H9 (cell line): ENCODE results near the gene PACS1. TPM values are rescaled to one million over a fixed set of nuclear protein-coding genes. Genes with fewer than 3 reads are reported as not detected.

Experiments
- DNase-seq: peaks from one replicate; pipeline ENCODE4 v3.0.0-alpha.2; 2017
- H2AFZ ChIP-seq: one replicate; pipeline ENCODE4 v1.6.1; 2013; ENCODE audit warnings: mild to moderate bottlenecking, low read length, control low read depth, moderate library complexity
- H2AK5ac ChIP-seq: 2 replicates; pipeline ENCODE4 v1.6.1; 2013; ENCODE audit warnings: low read length, control low read depth, mixed read lengths; ENCODE audit not compliant: insufficient read length
- H2BK120ac ChIP-seq: one replicate; pipeline ENCODE4 v1.6.1; 2013; ENCODE audit warnings: low read depth, mild to moderate bottlenecking, low read length, control low read depth, inconsistent platforms; ENCODE audit not compliant: poor library complexity, severe bottlenecking
- H2BK12ac ChIP-seq: 2 replicates; pipeline ENCODE4 v1.6.1; 2013; ENCODE audit warnings: low read length, control low read depth, mixed read lengths, low read depth; ENCODE audit not compliant: insufficient read length
- H2BK15ac ChIP-seq: 2 replicates; pipeline ENCODE4 v1.6.1; 2013; ENCODE audit warnings: low read depth, low read length, control low read depth
- H2BK20ac ChIP-seq: one replicate; pipeline ENCODE4 v1.6.1; 2013; ENCODE audit warnings: low read depth, mild to moderate bottlenecking, low read length, control low read depth, inconsistent platforms; ENCODE audit not compliant: poor library complexity, severe bottlenecking
- H2BK5ac ChIP-seq: 2 replicates; pipeline ENCODE4 v1.6.1; 2013; ENCODE audit warnings: low read length, control low read depth, mixed read lengths; ENCODE audit not compliant: insufficient read length
- H3K14ac ChIP-seq: 2 replicates; pipeline ENCODE4 v1.6.1; 2013; ENCODE audit warnings: low read length, control low read depth; ENCODE audit not compliant: insufficient read depth
- H3K18ac ChIP-seq: 2 replicates; pipeline ENCODE4 v1.6.1; 2013; ENCODE audit warnings: low read depth, mild to moderate bottlenecking, mixed read lengths, low read length, control low read depth; ENCODE audit not compliant: insufficient read length
- H3K23ac ChIP-seq: 2 replicates; pipeline ENCODE4 v1.6.1; 2013; ENCODE audit warnings: low read length, control low read depth, mixed read lengths, low read depth; ENCODE audit not compliant: insufficient read length
- H3K23me2 ChIP-seq: 2 replicates; pipeline ENCODE4 v1.6.1; 2013; ENCODE audit warnings: low read depth, mild to moderate bottlenecking, mixed read lengths, low read length, control low read depth; ENCODE audit not compliant: insufficient read length, poor library complexity, severe bottlenecking
- H3K27ac ChIP-seq: 2 replicates; pipeline ENCODE4 v1.5.1; 2013; ENCODE audit warnings: low read length, control low read depth, mixed read lengths, low read depth; ENCODE audit not compliant: insufficient read length
- H3K27me3 ChIP-seq: 2 replicates; pipeline ENCODE4 v1.6.1; 2013; ENCODE audit warnings: low read length, control low read depth, inconsistent platforms; ENCODE audit not compliant: insufficient read depth
- H3K4ac ChIP-seq: 2 replicates; pipeline ENCODE4 v1.6.1; 2013; ENCODE audit warnings: low read depth, mild to moderate bottlenecking, control low read depth, inconsistent platforms, low read length, moderate library complexity
- H3K4me1 ChIP-seq: 2 replicates; pipeline ENCODE4 v1.6.1; 2013; ENCODE audit warnings: low read length, control low read depth, inconsistent platforms; ENCODE audit not compliant: insufficient read depth
- H3K4me2 ChIP-seq: 2 replicates; pipeline ENCODE4 v1.6.1; 2013; ENCODE audit warnings: low read length, control low read depth, mixed read lengths; ENCODE audit not compliant: insufficient read length, insufficient read depth
- H3K56ac ChIP-seq: 2 replicates; pipeline ENCODE4 v1.6.1; 2013; ENCODE audit warnings: low read depth, mild to moderate bottlenecking, mixed read lengths, low read length, control low read depth; ENCODE audit not compliant: insufficient read length
- H3K79me1 ChIP-seq: 2 replicates; pipeline ENCODE4 v1.6.1; 2013; ENCODE audit warnings: low read depth, mild to moderate bottlenecking, moderate library complexity, low read length, control low read depth, inconsistent platforms; ENCODE audit not compliant: insufficient read depth, poor library complexity, severe bottlenecking
- H3K79me2 ChIP-seq: 2 replicates; pipeline ENCODE4 v1.6.1; 2013; ENCODE audit warnings: low read length, control low read depth, inconsistent platforms; ENCODE audit not compliant: insufficient read depth
- H3K9ac ChIP-seq: 2 replicates; pipeline ENCODE4 v1.6.1; 2013; ENCODE audit warnings: low read length, control low read depth, mixed read lengths; ENCODE audit not compliant: insufficient read length; ENCODE audit errors: extremely low read depth
- H3K9me3 ChIP-seq: one replicate; pipeline ENCODE4 v1.6.1; 2013; ENCODE audit warnings: low read depth, low read length, inconsistent platforms; ENCODE audit not compliant: control insufficient read depth
- H3T11ph ChIP-seq: one replicate; pipeline ENCODE4 v1.6.1; 2013; ENCODE audit warnings: mild to moderate bottlenecking, low read length, control low read depth, inconsistent platforms
- H4K20me1 ChIP-seq: one replicate; pipeline ENCODE4 v1.6.1; 2013; ENCODE audit not compliant: control insufficient read depth, insufficient read length, insufficient read depth
- H4K5ac ChIP-seq: 2 replicates; pipeline ENCODE4 v1.6.1; 2013; ENCODE audit warnings: low read depth, mild to moderate bottlenecking, mixed read lengths, low read length, control low read depth; ENCODE audit not compliant: insufficient read length
- H4K8ac ChIP-seq: replicated peaks from 2 replicates; pipeline ENCODE4 v1.6.1; 2013; ENCODE audit warnings: low read length, control low read depth, mixed read lengths, low read depth; ENCODE audit not compliant: insufficient read length
- H4K91ac ChIP-seq: 2 replicates; pipeline ENCODE4 v1.6.1; 2013; ENCODE audit warnings: low read depth, mild to moderate bottlenecking, moderate library complexity, mixed read lengths, low read length, control low read depth; ENCODE audit not compliant: insufficient read length
- H3K27ac Mint-ChIP-seq, 3 experiments: 2 replicates in 2 of 3; 3 replicates in 1 of 3; pipeline ENCODE4 v1.8.0; 2020 to 2021; ENCODE audit warnings: mixed read lengths in 3 of 3, mild to moderate bottlenecking in 1 of 3, moderate library complexity in 1 of 3
- H3K27me3 Mint-ChIP-seq: 2 replicates; pipeline ENCODE4 v1.8.0; 2021; ENCODE audit warnings: low read depth, mild to moderate bottlenecking, moderate library complexity, mixed read lengths
- H3K36me3 Mint-ChIP-seq, 3 experiments: 2 replicates in 2 of 3; 3 replicates in 1 of 3; pipeline ENCODE4 v1.8.0; 2020 to 2021; ENCODE audit warnings: low read depth in 3 of 3, mixed read lengths in 3 of 3; ENCODE audit not compliant: insufficient read depth in 1 of 3
- H3K4me1 Mint-ChIP-seq, 2 experiments: 2 replicates each; pipeline ENCODE4 v1.8.0; 2020; ENCODE audit warnings: mixed read lengths in 2 of 2
- H3K4me3 Mint-ChIP-seq, 2 experiments: 2 replicates in 1 of 2; 3 replicates in 1 of 2; pipeline ENCODE4 v1.8.0; 2020 to 2021; ENCODE audit warnings: mild to moderate bottlenecking in 2 of 2, mixed read lengths in 2 of 2, moderate library complexity in 1 of 2
- H3K9me3 Mint-ChIP-seq, 2 experiments: 2 replicates in 1 of 2; 3 replicates in 1 of 2; pipeline ENCODE4 v1.8.0; 2020; ENCODE audit warnings: mild to moderate bottlenecking in 2 of 2, mixed read lengths in 2 of 2, moderate library complexity in 1 of 2
- CTCF ChIP-seq: fragments of 200-600 bp; sonication (generic); conservative IDR thresholded peaks from 3 replicates; pipeline ENCODE4 v1.8.0; 2021; ENCODE audit warnings: antibody characterized with exemption, mild to moderate bottlenecking
- WGBS: extraction: QIAGEN DNeasy Blood & Tissue Kit; methylation state at CpG from one replicate; pipeline ENCODE4 v1.1.7; 2013; ENCODE audit warnings: missing lambda C conversion rate, low lambda C conversion rate, mixed read lengths; ENCODE audit not compliant: insufficient read length; ENCODE audit errors: extremely low coverage; 5-methylcytosine and 5-hydroxymethylcytosine counted together
- total RNA-seq: library from RNA; stranded (reverse); gene quantifications from 2 replicates; pipeline ENCODE4 v1.2.1, GENCODE V29; 2021

PACS1 gene
- total RNA-seq, 1 experiment from 2014 or later = 35.5 TPM

- Histone ChIP-seq H3K79me2 (no peaks in the 10 kb centered on the region), H2BK120ac (no peak overlapping the region), H2BK15ac (no peak overlapping the region), H3T11ph (no peak overlapping the region), H3K9me3 (no peaks in the 10 kb centered on the region), H3K14ac (no peak overlapping the region), H2BK20ac (no peak overlapping the region), H3K23ac (no peak overlapping the region), H3K27me3 (no peaks in the 10 kb centered on the region), H2AFZ (no peak overlapping the region), H4K8ac (no peak overlapping the region), H3K9ac (no peak overlapping the region), H4K5ac (no peak overlapping the region), H2AK5ac (no peak overlapping the region), H4K91ac (no peak overlapping the region), H3K4me1 (no peaks in the 10 kb centered on the region), H3K27ac (no peak overlapping the region), H3K23me2 (no peaks in the 10 kb centered on the region), H2BK5ac (no peak overlapping the region), H3K79me1 (no peaks in the 10 kb centered on the region), H3K4me2 (no peak overlapping the region), H2BK12ac (no peak overlapping the region), H3K56ac (no peak overlapping the region), H3K18ac (no peak overlapping the region), H4K20me1 (no peaks in the 10 kb centered on the region), H3K4ac (no peak overlapping the region)
- no peak for TF ChIP-seq CTCF
- no peak for DNase-seq
- Mint-ChIP-seq H3K4me1 (no peaks in the 10 kb centered on the region; a peak in 1 of 4 replicates), H3K36me3 (no peaks in the 10 kb centered on the region), H3K27me3 (no peaks in the 10 kb centered on the region), H3K4me3 (no peak overlapping the region; a peak in 1 of 5 replicates), H3K9me3 (no peaks in the 10 kb centered on the region), H3K27ac (no peak overlapping the region)
- no CpG with 5 or more reads among the region's 9 CpGs for WGBS
Observed at GRCh38 chr11:66080055-66080817, 10.2 kb downstream of the PACS1 start.
